ENCODE results near the gene SPECC1.
"Not testable (repeated sequence)": the region's sequence is repeated elsewhere in the genome, so short reads cannot be mapped to it uniquely, and the experiment has no call there.

SPECC1 gene

GRCh38 chr17:20071824-20072691, 62.9 kb downstream of the SPECC1 start:
- DNase-seq: no peak

- no peak for DNase-seq
These were observed 63.5 kb downstream of the SPECC1 start for GRCh38 chr17:20072692-20072992.

- DNase-seq: peak; percentile 56
These were observed 64.2 kb downstream of the SPECC1 start for GRCh38 chr17:20073055-20073979.

- no peak for DNase-seq
These were observed 64.8 kb downstream of the SPECC1 start for GRCh38 chr17:20074001-20074400.

DNA sequence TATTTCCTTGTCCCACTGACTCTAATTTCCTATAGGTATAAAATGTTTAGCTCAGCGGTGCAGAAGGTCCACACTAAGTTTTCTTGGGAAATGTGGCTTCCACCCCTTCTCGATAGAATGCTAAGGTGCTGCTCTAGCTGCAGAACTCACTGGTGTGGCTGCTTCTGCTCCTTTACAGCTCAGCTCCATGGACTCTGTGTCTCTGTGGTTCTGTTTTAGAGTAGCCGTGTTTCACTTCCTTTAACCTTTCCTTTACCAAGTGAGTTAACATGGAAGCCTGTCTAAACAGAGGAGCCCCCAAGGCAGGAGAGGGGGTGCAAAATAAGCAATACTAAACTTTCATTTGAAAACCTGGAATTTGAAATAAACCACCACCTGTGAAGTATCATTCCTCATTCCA, 65.3 kb downstream of the SPECC1 start:
- no peak for DNase-seq

DNA sequence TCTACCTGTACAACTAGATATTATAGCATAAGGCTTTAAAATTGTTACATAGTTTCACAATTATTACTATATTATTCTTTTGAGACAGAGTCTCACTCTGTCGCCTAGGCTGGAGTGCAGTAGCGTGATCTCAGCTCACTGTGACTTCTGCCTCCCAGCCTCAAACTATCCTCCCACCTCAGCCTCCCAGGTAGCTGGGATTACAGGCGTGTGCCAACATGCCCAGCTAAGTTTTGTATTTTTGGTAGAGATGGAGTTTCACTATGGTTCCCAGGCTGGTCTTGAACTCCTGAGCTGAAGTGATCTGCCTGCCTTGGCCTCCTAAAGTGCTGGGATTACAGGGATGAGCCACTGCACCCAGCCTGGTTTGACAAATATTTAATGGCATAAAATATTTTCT, 67.0 kb downstream of the SPECC1 start:
- DNase-seq: not testable (repeated sequence)

DNA sequence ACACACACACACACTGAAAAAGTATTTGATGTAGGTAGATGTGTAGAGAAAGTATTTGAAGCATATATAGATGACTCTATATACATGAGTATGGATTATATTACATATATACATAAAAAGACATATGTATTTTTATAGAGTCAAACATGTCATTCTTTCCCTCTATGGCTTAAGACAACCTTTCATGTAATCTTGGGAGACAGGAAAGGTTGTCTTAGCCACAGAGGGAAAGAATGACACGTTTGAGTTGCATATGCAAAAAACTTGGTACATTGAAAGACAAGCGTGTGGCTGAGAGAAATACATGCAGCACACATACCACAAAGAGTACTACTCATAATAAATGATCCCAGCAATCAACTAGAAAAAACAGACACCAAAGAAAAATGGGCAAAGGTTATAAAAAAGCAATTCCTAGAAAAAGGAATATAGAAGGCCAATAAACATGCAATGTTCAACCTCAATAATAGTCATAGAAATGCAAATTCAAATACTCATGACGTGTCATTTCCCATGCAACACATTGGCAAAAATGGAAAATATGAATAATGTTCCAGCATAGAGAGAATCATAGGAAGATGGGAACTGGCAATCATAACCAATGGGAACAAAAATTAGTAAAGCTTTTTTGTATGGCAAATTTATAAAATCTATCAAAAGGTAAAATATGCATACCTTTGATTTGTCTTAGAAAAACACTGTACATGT, 69.0 kb downstream of the SPECC1 start:
- no peak for DNase-seq

GRCh38 chr17:20080513-20080912, 71.4 kb downstream of the SPECC1 start:
- no peak for DNase-seq

- DNase-seq: no peak
These were observed 74.1 kb downstream of the SPECC1 start for GRCh38 chr17:20083156-20083859.

DNA sequence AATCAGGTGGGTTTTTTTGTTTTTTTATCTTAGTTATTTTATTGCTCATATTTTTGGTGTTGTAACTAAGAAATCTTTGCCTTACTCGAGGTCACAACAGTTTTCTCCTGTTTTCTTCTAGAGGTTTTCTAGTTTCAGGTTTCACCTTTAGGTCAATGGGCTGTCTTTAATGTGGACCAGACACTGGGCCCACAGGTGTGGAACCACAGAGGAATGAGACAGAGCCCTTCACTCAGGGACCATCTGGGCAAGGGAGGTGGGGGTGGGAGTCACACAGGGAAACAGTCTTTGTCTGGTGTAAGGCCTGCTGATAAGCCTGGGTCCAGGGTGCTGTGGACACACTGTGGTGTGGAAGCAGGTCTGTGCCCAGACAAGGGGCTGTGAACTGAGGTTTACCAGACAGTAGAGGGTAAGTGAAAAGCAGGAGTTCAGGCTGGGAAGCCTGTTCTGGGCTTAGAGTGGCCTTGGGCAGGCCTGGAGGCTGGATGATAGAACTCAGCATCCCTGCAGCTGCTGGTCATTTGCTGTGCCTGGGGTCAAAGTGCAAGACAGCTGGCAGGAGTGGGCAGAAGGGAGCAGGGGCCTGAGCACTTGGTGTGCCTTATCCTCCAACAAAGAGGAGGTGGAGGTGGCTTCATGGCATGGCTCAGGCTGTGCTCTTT, 75.6 kb downstream of the SPECC1 start:
- no peak for DNase-seq

GRCh38 chr17:20085283-20085845, 76.2 kb downstream of the SPECC1 start:
- no peak for DNase-seq

GRCh38 chr17:20086416-20087076, 77.4 kb downstream of the SPECC1 start:
- no peak for DNase-seq

GRCh38 chr17:20087538-20088250, 78.5 kb downstream of the SPECC1 start:
- no peak for DNase-seq

DNA sequence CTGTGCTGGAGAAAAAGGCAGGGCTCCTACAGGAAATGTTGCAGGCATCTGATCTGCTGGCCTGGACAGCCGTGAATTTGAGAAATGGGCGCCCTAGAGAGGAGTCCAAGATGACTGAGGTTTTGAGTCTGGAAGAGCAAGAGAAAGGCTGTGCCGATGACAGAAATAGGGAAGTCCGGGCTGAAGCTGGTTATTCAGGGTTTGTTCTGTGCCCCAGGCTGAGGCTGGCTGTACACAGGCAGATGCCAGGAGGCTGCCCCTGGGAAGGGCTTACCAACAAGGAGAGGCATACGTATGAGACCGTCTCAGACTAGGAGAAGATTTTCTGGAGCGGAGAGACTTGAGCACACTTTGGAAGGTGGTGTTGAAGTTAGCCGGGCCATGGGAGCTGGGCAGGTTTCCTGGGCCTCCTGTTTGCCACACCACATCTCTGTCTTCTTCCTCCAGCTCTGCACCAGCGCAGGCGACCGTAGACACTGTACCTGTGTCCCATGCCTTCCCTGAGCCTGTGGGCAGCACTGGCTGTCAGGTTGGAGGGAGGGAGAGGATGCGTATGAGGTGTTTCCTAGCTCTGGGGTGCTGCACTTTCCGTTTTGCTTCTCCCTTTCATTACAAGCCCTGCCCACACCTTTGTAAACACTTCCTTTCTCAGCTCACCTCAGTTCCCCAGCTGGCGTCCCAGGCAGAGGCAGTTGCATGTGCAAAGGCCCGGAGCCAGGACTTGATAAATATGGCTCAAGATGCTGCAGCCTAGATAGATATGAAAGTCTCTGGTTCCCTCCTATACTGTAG, 80.8 kb downstream of the SPECC1 start:
- DNase-seq: no peak

GRCh38 chr17:20091174-20092029, 82.2 kb downstream of the SPECC1 start:
- DNase-seq: no peak

DNA sequence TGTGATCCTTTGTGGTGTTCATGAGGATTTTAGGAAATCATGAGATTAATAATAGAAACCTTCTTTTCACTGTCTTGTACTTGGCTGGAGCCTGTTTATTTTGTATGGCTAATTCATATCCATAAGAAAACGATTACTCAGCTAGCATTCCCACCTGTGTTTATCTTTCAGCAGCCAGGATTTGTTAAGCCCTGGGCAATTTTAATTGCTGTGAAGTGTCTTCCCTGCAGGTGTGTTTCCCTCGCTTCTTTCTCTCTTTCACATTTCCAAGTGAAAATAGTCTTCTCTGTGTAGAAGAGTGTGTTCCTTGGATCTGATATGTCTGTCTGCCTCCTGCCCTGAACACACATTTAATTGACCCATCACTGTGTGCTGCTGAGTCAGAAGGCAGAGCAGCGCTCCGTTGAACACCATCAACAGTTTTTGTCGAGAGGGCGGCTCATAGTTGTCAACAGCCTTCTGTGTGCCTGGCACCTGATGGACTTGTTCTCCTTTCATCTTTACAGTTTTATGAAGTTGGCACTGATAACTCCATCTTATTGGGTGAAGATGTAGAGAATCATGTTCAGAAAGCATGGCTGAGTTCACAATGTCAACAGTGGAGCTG, 83.2 kb downstream of the SPECC1 start:
- no peak for DNase-seq

DNA sequence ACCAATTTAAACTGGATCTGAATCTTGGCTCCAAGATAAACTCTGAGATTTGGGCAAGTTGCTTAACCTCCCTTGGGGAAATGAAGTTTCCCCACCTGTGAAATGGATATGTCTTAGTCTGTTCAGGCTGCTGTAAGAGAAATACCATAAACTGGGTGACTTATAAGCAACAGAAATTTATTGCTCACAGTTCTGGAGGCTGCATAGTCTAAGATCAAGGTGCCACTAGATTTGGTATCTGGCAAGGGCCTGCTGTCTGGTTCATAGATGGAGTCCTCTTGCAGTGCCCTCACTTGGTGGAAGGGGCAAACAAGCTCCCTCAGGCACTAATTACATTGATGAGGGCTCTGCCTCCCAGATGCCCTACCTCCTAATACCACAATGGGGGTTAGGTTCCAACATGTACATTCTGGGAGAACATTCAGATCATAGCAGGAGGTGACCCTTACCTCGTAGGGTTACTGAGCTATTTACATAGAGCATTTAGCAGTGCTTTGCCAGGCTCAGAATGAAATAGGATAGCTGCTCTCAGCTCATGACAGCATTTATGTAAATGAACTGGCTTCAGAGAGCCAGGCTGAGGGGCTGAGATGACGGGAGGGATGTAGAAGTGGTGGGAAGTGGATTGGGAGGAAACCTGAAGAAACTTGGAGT, 83.9 kb downstream of the SPECC1 start:
- DNase-seq: no peak

GRCh38 chr17:20094777-20095176, 85.6 kb downstream of the SPECC1 start:
- no peak for DNase-seq

All from CD4-positive, alpha-beta T cell treated with Interleukin-17A for 4 hours (primary cell).